SHP77 (cell line): Measurements from ENCODE around the gene KLHL30.

Experiments
- DNase-seq, 2 experiments: peaks; one replicate each; lab custom pipeline; 2025; lab: John Stamatoyannopoulos, UW

Gene KLHL30

GRCh38 chr2:238138331-238139195 lies at the start of gene KLHL30:
Gene KLHL30, plus strand, starts transcription at chr2:238138668. Its CDS starts 2,087 bp downstream, at chr2:238140755.
- peak; percentile 27 to 44 for DNase-seq

- no peak for DNase-seq
Observed at GRCh38 chr2:238090887-238091286, 47.6 kb upstream of the KLHL30 start.

DNA sequence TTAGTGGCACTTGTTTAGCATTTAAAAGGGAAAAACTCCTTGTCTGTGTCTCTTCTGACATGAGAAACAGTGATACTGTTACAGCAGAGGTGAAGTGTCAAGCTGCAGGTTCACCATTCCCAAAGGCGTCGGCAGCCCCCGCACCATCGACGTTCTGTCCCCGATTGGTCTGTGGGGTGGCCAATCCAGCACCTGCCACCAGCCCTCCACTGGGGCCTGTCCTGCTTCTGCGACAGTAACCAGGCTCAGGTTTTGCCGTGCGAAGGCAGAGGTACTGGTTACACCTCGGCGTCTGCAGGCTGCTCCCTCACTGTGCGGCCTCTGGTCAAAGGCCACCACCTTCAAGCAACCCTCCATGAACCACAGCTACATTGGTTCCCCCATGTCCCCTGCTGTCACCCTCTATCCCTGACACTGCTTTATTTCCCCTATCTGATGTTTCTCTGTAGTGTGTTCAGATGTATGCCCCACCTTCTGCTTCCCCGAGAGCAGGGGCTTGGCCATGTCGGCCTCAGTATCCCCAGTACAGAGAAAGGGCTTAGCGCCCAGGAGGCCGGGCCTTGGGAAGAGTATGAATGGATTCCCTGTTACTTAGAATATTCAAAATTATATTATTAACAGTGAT lies 46.9 kb upstream of the KLHL30 start:
- DNase-seq = no peak

DNA sequence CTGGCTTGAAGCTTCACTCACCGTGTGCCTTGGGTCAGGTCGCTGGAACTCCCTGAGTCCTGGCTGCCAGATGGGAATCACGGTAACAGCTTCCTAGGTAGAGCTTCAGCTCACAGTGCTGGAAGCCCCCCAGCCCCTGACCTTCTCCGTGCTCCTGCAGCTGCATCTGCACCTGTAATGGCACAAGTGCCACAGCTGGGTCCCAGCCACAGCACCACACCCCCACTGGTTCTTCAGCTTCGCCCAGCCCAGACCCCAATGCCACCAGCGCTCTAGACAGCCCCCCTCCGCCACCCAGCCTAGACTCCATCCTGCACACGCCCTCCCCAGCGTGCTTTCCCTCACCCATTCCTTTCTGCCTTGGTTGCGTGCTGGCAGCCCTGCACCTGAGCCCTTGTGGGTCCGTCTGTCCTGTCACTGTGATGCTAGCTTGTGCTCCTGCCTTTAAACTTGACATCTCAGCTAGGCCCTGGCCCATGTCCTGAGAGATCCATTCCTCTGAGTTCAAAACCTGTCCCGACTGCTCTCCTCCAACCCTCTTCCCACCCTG lies 45.9 kb upstream of the KLHL30 start:
- DNase-seq = no peak

DNA sequence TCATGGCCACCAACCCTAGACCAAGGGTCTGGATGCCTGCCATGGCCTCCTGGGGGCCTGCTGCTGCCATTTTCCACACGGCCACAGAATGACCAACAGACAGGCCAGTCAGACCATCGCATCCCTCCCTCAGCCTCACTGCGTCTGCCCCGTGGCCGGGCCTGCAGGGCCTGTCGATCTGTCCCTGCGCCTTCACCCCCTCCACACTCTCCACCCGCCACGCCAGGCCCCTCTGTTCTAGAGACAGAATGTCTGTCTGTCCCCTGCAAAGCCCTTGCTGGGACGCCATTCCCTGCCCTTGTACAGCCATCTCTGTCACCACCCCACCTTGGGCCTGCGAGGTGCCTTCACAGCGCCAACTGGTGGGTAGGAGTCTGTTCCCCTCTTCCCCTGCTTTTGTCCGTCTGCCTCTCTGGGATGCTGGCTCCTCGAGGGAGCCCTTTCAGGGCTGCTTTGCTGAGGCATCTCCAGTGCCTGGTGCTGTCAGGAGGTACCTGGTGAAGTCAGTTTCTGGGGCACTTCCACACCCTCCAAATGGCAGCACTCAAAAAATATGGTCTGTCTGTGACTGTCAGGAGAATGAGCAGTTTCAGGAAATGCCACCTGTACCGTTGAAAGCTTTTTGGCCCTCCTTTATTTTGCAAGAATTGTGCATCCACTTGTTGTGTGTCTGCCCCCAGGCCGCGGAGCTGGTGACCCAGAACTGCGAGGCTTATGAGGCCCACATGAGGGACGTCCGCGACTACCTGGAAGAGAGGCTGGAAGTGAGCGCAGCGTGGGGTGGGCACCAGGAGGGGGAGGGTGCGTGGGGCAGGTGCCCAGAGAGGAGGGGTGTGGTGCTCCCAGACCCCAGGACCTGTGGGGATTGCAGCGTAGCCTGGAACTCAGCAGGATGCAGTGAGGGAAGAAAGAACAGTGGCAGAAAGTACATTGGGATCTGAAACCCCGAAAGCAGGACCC lies 45.0 kb upstream of the KLHL30 start:
- DNase-seq = no peak

DNA sequence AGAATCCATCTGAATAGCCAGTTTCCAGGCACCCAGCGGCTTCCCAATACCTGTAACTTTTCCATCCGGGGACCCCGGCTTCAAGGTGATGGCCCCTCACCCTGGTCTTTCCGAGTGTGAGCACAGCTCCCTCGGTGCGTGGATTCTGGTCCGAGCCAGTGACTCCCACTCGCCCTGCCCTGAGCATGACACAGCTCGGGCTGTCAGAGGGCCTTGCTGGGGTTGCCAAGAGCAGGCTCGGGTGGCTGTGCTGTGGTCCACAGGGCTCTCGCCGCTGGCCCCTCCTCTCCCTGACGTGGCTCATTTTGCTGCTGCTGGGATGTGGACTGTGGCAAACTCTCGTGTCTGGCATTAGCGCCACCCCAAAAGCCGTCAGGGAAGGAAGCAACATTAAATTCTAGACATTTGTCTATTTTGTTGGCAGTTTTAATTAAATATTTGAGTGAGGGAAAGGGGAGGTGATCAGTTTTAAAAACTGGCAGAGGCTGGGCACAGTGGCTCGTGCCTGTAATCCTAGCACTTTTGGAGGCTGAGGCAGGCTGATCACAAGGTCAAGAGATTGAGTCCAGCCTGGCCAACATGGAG lies 43.9 kb upstream of the KLHL30 start:
- no peak for DNase-seq

GRCh38 chr2:238095143-238095542 lies 43.3 kb upstream of the KLHL30 start:
- DNase-seq = no peak

GRCh38 chr2:238096311-238097011 lies 42.0 kb upstream of the KLHL30 start:
- no peak for DNase-seq

- no peak for DNase-seq
Observed at GRCh38 chr2:238097201-238097987, 41.1 kb upstream of the KLHL30 start.

- peak; percentile 63 to 72 for DNase-seq
Observed at GRCh38 chr2:238097988-238098871, 40.2 kb upstream of the KLHL30 start.

DNA sequence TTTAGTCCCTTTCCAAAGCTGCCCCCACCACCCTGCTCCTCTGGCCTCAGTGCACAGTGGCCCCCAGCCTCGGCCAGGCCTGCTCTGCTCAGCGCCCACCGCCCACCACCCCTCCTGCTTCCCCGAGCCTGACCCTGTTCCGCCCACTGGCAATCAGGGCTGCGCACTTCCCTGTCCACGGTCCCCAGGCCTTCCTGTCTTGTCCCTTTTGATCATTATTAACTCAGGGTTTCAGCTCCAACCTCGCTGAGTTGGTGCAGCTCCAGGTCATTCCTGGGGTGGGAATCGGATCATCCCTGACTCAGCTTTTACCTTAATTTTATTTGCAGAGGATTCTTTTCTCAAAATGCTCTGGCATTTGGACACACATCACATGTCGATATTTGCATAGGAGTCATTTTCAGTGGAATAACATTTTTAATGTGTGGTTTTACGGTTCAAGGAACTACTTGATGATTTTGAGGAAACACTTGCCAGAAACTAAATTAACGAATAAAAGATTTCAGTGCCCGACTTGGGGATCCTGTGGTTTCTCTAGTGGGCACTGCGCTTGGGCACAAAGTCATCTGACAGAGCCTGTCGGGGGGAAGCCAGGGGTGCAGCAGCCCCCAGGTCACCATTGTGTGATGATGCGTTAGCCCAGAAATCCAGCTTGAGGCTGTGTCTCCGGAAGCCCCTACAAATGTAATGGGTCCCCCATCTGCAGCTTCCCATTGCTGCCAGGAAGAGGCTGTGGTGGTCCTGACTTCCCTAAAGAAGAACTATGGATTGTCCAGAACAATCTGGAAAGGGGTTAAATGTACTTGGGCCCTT lies 39.4 kb upstream of the KLHL30 start:
- DNase-seq = no peak

DNA sequence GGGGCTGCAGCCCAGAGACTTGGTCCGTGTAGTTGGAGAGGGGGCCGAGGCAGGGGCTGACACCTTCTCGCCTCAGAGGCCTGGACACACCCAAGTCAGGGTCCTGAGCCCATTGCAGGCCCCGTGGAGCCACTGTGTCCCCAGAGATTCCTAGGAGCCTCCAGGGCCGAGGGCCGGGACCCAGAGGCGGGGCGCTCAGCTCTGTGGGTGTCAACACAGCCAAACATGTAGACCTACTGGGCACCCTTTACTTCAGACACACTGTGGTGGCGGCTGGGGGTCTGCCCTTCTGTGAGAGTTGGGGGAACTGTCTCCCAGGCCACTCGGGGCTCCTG lies 38.8 kb upstream of the KLHL30 start:
- no peak for DNase-seq

- no peak for DNase-seq
Observed at GRCh38 chr2:238100049-238100820, 38.2 kb upstream of the KLHL30 start, which contains the start of gene ESPNL. Gene ESPNL, plus strand, starts transcription at chr2:238100340. Its CDS starts 80 bp downstream, at chr2:238100420.

GRCh38 chr2:238100821-238101771 lies 37.4 kb upstream of the KLHL30 start:
- no peak for DNase-seq

GRCh38 chr2:238101891-238102841 lies 36.3 kb upstream of the KLHL30 start:
- no peak for DNase-seq
